K562 (cell line): ENCODE results near the gene SPOCD1. TPM values are rescaled to one million over a fixed set of nuclear protein-coding genes. Genes with fewer than 3 reads are reported as not detected.

Experiments used
- E2F3 ChIP-seq: fragments of 250-450 bp; sonication (Bioruptor Pico); IDR thresholded peaks from 2 replicates; pipeline ENCODE4 v1.4.0; 2020; ENCODE audit warnings: mild to moderate bottlenecking
- ERF ChIP-seq: fragments of 450-650 bp; formaldehyde crosslinking; IDR thresholded peaks from 2 replicates; pipeline ENCODE4 v1.4.0; 2020; ENCODE audit warnings: mild to moderate bottlenecking, mixed read lengths
- ESRRB ChIP-seq: fragments of 250-450 bp; sonication (Bioruptor Pico); IDR thresholded peaks from 2 replicates; pipeline ENCODE4 v1.5.0; 2020; ENCODE audit warnings: mild to moderate bottlenecking, moderate library complexity, borderline replicate concordance
- MLLT1 ChIP-seq, 2 experiments: fragments of 450-650 bp; IDR thresholded peaks; 2 replicates each; pipeline ENCODE4 v1.6.1; 2016
- MYBL2 ChIP-seq, 2 experiments: fragments of 450-650 bp in 1 of 2; sonication (generic) in 1 of 2; formaldehyde crosslinking in 1 of 2; IDR thresholded peaks; 2 replicates each; pipeline versions ENCODE4 v1.6.1 to v1.8.1; 2017 to 2022; ENCODE audit warnings: borderline replicate concordance in 1 of 2, inconsistent platforms in 1 of 2, low read depth in 1 of 2, mild to moderate bottlenecking in 1 of 2, missing genetic modification reagents in 1 of 2, moderate library complexity in 1 of 2
- STAT6 ChIP-seq: sonication (generic); formaldehyde crosslinking; IDR thresholded peaks from 2 replicates; pipeline ENCODE4 v1.8.1; 2023; ENCODE audit warnings: mild to moderate bottlenecking, missing genetic modification reagents
- TCF7L2 ChIP-seq: fragments of 150-350 bp; IDR thresholded peaks from 2 replicates; pipeline ENCODE4 v1.6.1; 2016; ENCODE audit warnings: low read depth, mild to moderate bottlenecking, low read length, moderate library complexity
- TEAD1 ChIP-seq, 2 experiments: fragments of 450-650 bp in 1 of 2; sonication (generic) in 1 of 2; formaldehyde crosslinking; IDR thresholded peaks; 2 replicates each; pipeline versions ENCODE4 v1.4.0 to v1.8.0; 2020 to 2022; ENCODE audit warnings: mild to moderate bottlenecking in 2 of 2, missing genetic modification reagents in 1 of 2
- TOE1 ChIP-seq, 2 experiments: fragments of 450-650 bp in 1 of 2; sonication (generic) in 1 of 2; formaldehyde crosslinking in 1 of 2; IDR thresholded peaks; 2 replicates each; pipeline versions ENCODE4 v1.7.1 to v1.8.0; 2016 to 2022; ENCODE audit warnings: borderline replicate concordance in 2 of 2, mild to moderate bottlenecking in 2 of 2, antibody characterized with exemption in 1 of 2, inconsistent platforms in 1 of 2, low read depth in 1 of 2, missing genetic modification reagents in 1 of 2, moderate library complexity in 1 of 2
- TRIM24 ChIP-seq, 2 experiments: fragments of 450-650 bp; IDR thresholded peaks; 2 replicates each; pipeline ENCODE4 v1.6.1; 2016
- ZNF232 ChIP-seq: sonication (generic); formaldehyde crosslinking; IDR thresholded peaks from 2 replicates; pipeline ENCODE4 v1.8.0; 2022; ENCODE audit warnings: mild to moderate bottlenecking, missing genetic modification reagents
- ZNF316 ChIP-seq: fragments of 450-650 bp; IDR thresholded peaks from 2 replicates; pipeline ENCODE4 v1.6.1; 2016
- ZNF41 ChIP-seq: fragments of 250-450 bp; sonication (Bioruptor Pico); conservative IDR thresholded peaks from 2 replicates; pipeline ENCODE4 v1.4.0; 2020; ENCODE audit warnings: mild to moderate bottlenecking
- ZNF740 ChIP-seq, 3 experiments: fragments of 200-800 bp in 1 of 3; sonication (Bioruptor generic) in 1 of 3; sonication (generic) in 1 of 3; formaldehyde crosslinking in 1 of 3; IDR thresholded peaks; 2 replicates each; pipeline versions ENCODE4 v1.6.1 to v1.8.0; 2016 to 2022; ENCODE audit warnings: mild to moderate bottlenecking in 2 of 3, missing compliant biosample characterization in 2 of 3, missing genetic modification characterization in 2 of 3, missing genetic modification reagents in 1 of 3
- polyA plus RNA-seq, 8 experiments: library from polyadenylated mRNA; depleted of rRNA in 4 of 8; stranded (reverse) in 5 of 8; unstranded in 3 of 8; fragments of >200 nt; fragmentation: Nextera tagmentation in 2 of 8; fragmentation: Illumina TruSeq in 1 of 8; extraction: Ambion mirVana in 2 of 8; extraction: Trizol in 1 of 8; gene quantifications; 2 replicates each; pipeline versions ENCODE4 v1.2.1 to v1.2.3, GENCODE V29; 2011 to 2014; ENCODE audit warnings: inconsistent platforms in 1 of 8, missing spikeins in 1 of 8
- total RNA-seq, 7 experiments: library from RNA; depleted of rRNA in 6 of 7; stranded (reverse); fragments of >200 nt in 6 of 7; fragmentation: Illumina TruSeq in 2 of 7; extraction: Trizol in 2 of 7; gene quantifications; 2 replicates each; pipeline versions ENCODE4 v1.2.1 to v1.2.3, GENCODE V29; 2011 to 2021; ENCODE audit warnings: low replicate concordance in 1 of 7
- TF ChIP-seq, protein P1 (sequence below): IDR thresholded peaks from 3 replicates; pipeline ENCODE4 v1.6.1; 2011; ENCODE audit warnings: borderline replicate concordance, mild to moderate bottlenecking; ENCODE audit not compliant: insufficient read length, insufficient read depth
- TF ChIP-seq, protein P2 (sequence below), 2 experiments: fragments of 450-650 bp in 1 of 2; sonication (generic) in 1 of 2; formaldehyde crosslinking in 1 of 2; IDR thresholded peaks in 1 of 2; conservative IDR thresholded peaks in 1 of 2; 2 replicates each; pipeline versions ENCODE4 v1.6.1 to v1.8.1; 2016 to 2023; ENCODE audit warnings: mild to moderate bottlenecking in 2 of 2, moderate library complexity in 2 of 2, inconsistent platforms in 1 of 2, missing genetic modification reagents in 1 of 2

The SPOCD1 gene
- total and polyA plus RNA-seq, 9 of the 15 experiments (the other 6 are each of a cell fraction or from before 2014, with no cell fraction given) = 0.03 to 0.71 (median 0.26) TPM; not detected in 1

- TF ChIP-seq STAT6 (CRISPR knock-in tag) (no peak), TRIM24 (IDR thresholded peaks at IDR 0.05) (peak; percentile 10 to 28; a peak in 1 of 4 replicates), ZNF41 (no peak), TCF7L2 (no peak), ZNF740 (CRISPR knock-in tag; IDR thresholded peaks at IDR 0.05) (no peak), ZNF740 (tag; IDR thresholded peaks at IDR 0.05) (no peak), TEAD1 (CRISPR knock-in tag; IDR thresholded peaks at IDR 0.05) (no peak), MLLT1 (IDR thresholded peaks at IDR 0.05) (peak; percentile 59 to 77; a peak in 1 of 4 replicates), E2F3 (CRISPR knock-in tag) (no peak), TOE1 (IDR thresholded peaks at IDR 0.05; ENCODE audit: borderline replicate concordance) (0 out of 2 replicates have a peak, but pooled peaks have one; percentile 56), TOE1 (CRISPR knock-in tag; IDR thresholded peaks at IDR 0.05; ENCODE audit: borderline replicate concordance, low read depth) (no peak), ESRRB (CRISPR knock-in tag) (no peak), MYBL2 (IDR thresholded peaks at IDR 0.05; ENCODE audit: low read depth) (peak; percentile 16; the same call in 1 of the 2 replicates), MYBL2 (CRISPR knock-in tag; IDR thresholded peaks at IDR 0.05; ENCODE audit: borderline replicate concordance) (no peak), ZNF232 (CRISPR knock-in tag) (no peak), ZNF316 (peak; percentile 53; the same call in 1 of the 2 replicates), ERF (CRISPR knock-in tag) (no peak)
- TF ChIP-seq, protein P1, sequence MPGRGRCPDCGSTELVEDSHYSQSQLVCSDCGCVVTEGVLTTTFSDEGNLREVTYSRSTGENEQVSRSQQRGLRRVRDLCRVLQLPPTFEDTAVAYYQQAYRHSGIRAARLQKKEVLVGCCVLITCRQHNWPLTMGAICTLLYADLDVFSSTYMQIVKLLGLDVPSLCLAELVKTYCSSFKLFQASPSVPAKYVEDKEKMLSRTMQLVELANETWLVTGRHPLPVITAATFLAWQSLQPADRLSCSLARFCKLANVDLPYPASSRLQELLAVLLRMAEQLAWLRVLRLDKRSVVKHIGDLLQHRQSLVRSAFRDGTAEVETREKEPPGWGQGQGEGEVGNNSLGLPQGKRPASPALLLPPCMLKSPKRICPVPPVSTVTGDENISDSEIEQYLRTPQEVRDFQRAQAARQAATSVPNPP = no peak
- TF ChIP-seq, protein P2, sequence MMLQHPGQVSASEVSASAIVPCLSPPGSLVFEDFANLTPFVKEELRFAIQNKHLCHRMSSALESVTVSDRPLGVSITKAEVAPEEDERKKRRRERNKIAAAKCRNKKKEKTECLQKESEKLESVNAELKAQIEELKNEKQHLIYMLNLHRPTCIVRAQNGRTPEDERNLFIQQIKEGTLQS (IDR thresholded peaks at IDR 0.05) = no peak
- TF ChIP-seq, protein P2 (CRISPR knock-in tag; conservative IDR thresholded peaks at IDR 0.05) = no peak
Observed at GRCh38 chr1:31803610-31804009, 12.2 kb downstream of the SPOCD1 start (continued).
